ENCODE data around the gene TTC7B. TPM values are rescaled to one million over a fixed set of nuclear protein-coding genes. Genes with fewer than 3 reads are reported as not detected.

The TTC7B gene
- total and polyA plus RNA-seq, 2 of the 8 experiments (the other 6 are each of a cell fraction or from before 2014, with no cell fraction given), result 23.7 to 34.0 TPM

DNA sequence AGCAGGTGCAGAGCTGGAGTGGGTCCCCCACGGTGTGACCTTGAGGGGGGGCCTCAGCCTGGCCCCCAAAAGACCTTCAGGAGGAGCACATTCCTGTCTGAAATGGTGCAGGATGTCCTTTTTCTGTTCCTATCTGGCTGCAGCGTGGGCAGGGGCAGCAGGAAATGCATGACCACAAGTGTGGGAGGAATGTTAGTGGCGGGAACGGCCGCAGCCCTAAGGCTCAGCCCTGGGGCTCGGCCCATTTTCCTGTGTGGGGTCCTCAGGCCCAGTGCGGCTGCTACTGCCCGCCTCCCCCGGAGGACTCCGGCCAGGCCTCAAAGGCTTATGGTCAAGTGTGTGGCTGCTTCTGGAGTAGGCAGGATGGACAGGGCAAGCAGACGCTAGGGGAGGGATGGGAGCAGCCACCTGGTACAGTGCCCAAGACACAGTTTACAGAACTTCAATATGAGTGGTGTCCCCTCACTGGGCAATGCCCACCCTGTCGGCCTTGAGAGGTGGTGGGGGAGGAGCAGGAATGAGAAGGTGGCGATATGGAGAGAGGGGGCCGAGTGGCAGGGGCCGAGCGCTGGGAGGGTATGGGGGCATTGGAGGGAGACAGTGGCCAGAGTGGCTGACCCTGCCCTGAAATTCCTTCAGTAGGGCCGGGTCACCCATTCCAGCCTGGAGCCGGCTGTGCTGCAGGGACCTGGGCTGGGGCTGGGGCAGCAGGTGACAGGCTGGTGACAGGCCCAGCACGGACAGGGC lies 282.0 kb downstream of the TTC7B start (continued):
- TF ChIP-seq RXRA (IDR thresholded peaks at IDR 0.05; ENCODE audit: insufficient read depth, low read depth, low read length), result no peak
- no peak for TF ChIP-seq JUN (IDR thresholded peaks at IDR 0.05; ENCODE audit: low read depth, low read length)
- no peak for TF ChIP-seq SP1 (IDR thresholded peaks at IDR 0.05; ENCODE audit: low read depth, low read length)
- no peak for TF ChIP-seq CBX8 (IDR thresholded peaks at IDR 0.05; ENCODE audit: borderline replicate concordance, low read depth, low read length)
- TF ChIP-seq FOSL1 (IDR thresholded peaks at IDR 0.05; ENCODE audit: insufficient read depth, low read depth, low read length), result no peak
- TF ChIP-seq GTF2F1 (IDR thresholded peaks at IDR 0.05; ENCODE audit: borderline replicate concordance, low read depth, low read length), result no peak
